IPS-11a (cell line): ENCODE measurements around the gene F3.

ENCODE experiments used
- H3K4me3 ChIP-seq: one replicate; pipeline ENCODE4 v1.5.1; 2013; ENCODE audit warnings: low read depth, low read length, control low read depth

Gene F3

DNA sequence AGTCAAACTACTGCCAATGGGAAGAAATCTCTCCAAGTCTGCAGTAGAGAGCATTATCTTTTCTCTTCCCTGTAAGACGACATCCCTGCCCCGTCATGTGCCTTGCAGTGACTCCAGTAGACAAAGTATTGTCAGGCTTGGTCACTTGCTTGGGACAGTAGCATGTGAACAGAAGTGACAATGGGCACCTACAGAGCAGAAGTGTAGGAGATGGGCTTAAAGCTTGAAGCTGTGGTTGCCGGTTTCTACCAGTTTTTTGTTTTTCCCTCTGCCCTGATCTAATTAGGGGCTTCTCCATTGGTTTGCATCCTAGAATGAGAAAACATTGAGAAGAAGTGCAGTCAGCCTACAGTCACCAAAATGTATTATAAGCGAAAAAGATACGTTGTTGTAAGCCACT lies 12.7 kb downstream of the F3 start:
- H3K4me3 ChIP-seq: no peak overlapping the region

DNA sequence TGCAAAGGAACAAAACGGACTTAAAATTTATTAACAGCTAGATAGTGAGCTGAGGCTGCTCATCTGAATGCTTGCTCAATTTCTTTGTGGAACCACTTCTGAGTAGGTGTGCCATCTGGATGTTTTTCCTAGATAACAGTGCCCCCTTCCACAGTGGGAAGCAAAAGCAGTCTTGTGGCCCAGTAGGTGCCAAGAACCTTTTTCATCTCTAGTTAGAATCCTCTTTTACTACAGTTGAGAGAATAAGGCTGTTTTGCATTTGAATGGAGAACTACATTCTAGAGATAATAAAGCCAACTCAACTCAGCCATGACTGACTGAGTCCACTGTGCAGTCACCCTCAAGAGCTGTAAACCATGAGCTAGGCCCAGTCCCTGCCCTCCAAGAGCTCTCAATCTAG lies 13.3 kb downstream of the F3 start:
- H3K4me3 ChIP-seq: no peak overlapping the region

DNA sequence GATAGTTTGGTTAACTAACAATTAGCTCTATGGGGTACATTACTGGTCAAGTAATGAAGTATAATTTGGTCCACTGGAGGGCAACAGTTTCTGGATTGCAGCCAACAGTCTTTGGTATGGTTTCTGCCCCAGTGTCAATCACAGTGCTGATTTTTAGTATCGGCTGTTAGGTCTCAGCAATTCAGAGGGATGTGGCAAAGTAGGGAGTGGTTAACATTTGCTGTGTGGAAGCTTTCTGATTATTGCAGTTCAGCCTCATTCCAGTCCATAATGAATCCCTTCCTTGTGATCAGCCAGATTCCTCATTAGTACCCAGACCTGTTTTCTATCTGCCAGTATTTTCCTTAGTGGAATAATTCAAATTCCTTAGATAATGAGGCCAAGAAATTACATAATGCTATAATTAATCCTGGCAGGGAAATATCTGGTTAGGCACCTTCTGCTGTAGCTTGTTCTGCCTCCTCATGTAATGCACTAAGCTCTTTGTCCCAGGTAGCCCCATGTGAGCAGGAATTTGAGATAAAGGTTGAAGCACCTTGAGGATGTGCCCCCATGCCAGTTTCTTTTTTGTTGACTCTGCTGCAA lies 14.0 kb downstream of the F3 start:
- H3K4me3 ChIP-seq: no peak overlapping the region

DNA sequence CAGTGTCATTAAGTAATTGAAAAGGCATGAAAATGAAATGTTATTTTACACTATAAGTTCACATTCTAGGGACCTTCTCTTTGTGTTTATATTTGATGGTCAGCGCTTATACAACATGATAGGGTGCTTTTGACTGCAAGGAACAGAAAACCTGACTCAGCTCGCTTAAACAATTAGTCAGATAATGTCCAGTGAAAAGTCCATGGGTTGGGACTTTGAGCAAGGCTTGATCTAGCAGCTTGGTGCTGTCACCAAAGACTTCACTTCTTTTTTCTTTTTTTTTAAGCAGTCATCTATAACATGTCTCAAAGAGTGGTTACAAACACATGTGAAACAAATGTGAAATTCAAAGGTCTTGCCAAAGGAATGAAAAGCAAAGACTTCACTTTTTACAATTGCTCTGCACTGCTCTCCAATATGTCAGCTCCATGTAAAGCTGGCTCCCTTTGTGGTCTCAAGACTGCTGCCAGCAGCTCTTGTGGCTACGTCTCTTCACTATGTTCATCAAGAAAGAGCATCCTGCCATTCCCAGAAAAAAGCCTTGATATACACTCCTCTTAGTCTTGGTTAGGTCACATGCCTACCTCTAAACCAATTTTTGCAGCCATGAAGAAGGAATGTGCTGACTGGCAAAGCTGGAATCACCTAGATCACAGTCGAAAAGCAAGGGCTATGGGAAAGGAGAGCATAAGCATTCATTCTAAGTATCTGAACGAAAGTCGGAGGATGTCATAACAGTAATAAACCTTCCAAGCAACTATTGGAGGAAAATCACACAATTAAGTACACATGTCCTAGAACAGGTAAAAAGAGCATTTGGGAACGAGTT lies 15.2 kb downstream of the F3 start:
- H3K4me3 ChIP-seq: no peak overlapping the region

DNA sequence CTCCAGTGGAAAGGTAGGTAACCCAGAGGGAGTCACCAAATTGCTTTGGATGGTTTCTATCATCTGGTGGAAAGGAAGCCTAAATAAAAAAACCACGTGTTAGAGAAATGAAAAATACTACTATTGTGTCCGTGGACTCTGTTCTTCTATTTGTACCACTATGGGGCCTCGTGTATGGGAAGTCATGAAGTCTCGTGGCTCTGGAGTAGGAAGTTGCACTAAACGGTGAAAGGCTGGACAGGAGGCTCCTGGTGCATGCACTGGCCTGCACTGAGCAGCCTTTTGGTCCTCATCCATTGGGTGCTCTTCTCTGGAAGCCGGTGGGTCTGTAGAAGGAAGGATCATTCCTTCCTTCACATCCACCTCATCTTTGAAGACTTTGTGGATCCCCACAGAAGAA lies 17.0 kb downstream of the F3 start:
- H3K4me3 ChIP-seq: no peak overlapping the region

DNA sequence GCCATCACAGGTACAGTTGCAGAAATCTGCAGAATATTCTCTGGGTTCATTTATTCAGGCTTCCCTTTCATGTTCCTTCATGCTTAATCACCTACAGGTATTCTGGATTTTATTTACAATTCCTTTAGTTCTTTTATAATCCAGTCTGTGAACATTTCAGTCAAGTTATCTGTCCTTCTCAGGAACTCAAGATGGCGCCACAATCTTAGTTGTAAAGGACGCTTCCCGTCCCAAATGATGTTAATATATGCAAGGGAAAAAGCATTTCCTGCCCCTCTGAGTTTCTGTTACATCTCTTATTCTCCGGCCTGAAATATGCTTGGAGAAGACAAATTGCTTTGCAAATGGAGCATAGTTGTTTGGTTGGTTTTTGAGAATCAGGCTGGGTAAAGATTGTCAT lies 19.3 kb downstream of the F3 start:
- no peak overlapping the region for H3K4me3 ChIP-seq

DNA sequence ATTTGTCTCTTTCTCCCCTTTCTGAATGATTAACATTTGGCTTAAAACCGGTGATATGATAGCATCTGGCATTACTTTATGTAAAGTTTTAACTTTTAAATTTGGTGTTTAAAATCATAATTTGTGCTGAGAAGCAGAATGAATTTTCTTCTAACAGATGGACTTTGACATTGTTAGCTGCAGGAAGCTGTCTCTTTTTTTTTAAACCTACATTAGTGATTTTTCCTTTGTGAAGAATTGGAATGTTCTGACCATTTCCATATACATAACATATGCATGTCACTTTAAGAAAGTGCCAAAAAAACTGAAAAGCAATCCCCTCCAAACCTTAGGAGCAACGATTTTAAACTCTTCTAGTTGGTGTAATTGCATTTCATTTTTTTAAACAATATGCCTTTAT lies 22.2 kb downstream of the F3 start:
- H3K4me3 ChIP-seq: no peak overlapping the region

DNA sequence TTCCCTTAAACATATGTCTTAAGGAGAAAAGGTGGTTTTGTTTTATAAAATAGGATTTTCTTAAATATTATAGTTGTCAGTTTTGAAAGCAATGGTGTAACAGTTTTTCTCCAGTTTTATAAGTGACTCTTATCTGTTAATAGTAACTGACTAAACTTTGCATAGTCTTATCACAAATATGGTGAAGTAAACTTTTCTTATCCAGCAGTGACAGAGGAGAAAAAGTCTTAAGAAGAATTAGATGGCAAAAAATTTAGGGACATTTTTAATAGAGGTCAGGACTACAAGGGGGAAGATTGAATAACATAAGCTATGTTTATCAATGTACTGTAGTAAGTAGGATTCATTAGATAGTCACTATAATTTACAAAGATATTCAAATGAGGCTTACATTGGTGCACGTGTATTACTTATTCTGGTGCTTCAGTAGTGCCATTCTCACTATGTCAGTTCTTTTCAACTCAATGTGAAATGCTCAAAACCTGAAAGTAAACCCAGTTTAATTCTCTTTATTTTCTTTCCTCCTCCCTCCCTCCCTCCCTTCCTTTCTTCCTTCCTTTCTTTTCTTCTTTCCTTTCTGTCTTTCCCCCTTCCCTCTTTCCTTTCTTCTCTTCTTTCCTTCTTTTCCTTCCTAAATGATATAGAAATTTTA lies 26.1 kb downstream of the F3 start:
- no peak overlapping the region for H3K4me3 ChIP-seq

DNA sequence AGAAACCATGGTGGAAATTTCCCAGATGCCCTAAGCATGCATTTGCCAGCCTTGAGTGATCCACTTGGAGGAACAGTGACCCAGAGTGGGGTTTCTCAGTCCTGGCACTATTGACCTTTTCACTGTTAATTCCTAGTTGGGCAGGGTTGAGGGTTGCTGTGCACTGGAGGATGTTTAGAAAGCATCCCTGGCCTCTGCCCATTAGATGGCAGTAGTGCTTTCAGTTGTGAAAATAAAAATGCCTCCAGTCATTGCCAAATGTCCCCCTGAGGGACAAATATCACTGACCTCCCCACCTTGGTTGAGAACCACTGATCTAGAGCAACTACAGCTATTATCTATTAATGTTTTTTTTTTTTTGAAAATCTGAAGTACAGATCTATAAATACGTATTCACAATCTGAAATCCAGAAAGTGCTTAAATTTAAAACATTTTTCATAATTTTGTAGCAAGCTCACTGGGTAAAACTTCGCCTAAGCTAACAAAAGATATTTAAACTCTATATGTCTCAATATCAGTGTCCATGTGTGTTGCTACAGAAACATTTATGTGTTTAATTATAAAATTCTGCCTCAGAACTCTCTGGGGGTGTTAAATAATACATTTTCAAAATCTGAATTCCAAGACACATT lies 27.3 kb downstream of the F3 start:
- no peak overlapping the region for H3K4me3 ChIP-seq

DNA sequence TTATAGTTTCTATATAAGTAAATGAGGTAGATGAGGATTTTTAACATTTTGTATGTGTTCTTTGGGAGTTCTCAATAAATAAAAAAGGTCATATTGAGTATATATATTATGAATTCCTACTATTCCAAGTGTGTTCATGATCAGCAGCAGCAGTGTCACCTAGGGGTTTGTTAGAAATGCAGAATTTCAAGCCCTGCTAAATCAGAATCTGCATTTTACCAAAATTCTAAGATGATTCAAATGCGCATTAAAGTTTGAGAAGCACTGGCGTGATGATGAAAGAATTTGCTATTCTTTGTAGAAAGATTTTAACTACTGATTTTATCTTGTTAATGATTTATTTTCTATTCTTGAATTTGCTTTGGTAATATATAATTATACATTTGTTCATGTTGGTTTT lies 28.7 kb downstream of the F3 start:
- no peak overlapping the region for H3K4me3 ChIP-seq

DNA sequence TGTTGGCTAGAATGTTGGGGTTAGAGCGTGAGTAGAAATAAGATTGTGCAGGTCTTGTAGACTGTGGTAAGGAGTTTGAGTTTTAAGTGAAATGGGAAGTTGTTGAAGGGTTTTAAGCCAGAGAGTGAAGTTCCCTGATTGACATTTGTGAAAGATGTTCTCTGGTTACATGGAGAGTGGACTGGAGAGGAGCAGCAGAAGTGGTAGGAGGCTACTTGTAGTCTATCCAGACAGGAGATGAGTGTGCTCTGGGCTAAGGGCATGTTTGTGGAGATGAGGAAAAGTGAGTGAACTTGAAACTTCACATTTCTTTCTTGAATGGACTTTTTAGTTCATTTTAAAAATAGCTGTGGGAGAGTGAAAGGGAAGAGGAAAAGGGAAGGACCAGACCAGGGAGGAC lies 37.0 kb downstream of the F3 start:
- H3K4me3 ChIP-seq: no peak overlapping the region

DNA sequence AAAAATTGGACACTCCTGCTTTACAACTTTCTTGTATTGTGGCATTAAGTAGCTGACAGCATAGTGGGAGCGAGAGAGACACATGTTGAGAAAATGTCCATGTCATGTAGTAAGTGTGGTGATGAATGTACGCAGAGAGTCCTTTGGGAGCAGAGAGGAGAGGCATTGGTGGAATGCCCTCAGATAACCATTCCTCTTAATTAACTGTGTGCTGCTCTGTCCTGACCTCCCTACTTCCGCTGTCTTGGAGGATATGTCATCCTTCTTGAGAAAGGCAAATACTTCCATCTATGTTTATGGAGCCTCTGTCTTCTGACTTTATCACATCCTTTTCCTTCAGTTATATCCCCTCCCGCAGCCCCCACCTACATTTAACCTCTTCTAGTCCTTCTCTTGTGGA lies 38.4 kb downstream of the F3 start:
- no peak overlapping the region for H3K4me3 ChIP-seq

DNA sequence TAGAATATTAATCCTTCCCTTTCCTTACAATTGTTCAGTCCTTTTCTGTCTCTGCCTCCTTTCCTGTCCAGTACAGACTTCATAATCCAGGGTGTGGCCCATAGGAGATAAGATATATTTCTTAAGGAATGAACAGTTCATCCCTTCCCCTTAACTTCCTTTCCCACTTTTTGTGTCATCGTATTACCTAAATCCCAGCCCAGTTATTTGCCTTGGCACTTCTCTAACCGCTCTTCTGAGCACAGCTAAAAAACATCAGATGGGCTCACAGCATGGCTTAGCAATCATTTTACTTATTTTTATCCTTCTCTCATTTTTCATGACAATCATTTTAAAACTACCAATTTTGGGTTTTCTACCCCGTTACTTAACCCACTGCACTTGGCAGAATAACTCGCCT lies 39.6 kb downstream of the F3 start:
- H3K4me3 ChIP-seq: no peak overlapping the region

DNA sequence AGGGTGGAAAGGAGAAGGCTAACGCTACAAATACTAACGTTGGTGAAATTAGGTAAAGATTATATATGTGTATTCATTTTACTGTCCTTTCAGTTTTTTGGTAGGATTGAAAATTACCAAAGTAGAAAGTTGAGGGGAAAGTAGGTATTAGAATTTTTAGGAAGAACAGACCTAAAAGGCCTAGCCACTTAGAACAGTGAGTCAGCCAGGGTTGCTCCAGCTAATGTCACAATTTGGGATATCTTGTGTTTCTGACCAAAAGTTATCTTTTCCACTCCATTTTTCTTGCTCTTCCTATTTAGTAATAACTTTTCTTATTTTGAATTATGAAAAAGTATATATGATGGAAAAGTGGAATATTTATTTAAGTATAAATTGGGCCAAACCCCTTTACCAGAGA lies 40.1 kb downstream of the F3 start:
- no peak overlapping the region for H3K4me3 ChIP-seq

DNA sequence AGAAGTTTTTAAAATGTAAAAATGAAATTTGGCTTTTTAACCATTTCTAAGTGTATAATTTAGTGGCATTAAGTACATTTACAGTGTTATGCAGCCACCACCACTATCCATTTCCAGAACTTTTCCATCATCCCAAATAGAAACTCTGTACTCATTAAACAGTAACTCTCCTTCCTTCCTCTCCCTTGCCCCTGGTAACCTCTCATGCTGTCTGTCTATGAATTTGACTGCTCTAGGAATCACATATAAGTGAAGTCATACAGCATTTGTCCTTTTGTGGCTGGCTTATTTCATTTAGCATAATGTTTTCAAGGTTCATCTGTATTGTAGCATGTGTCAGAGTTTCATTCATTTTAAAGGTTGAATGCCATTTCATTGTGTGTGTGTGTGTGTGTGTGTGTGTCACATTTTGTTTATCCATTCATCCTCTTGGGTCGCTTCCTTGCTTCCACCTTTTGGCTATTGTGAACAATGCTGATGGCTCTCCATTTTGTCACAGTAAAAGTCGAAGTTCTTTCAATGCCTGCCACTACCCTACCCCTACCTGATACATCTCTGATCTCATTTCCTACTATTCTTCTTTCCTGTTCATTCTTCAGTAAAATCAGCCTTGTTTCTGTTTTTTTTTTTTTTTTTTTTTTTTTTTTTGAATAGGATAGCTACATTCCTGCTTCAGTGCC lies 45.3 kb downstream of the F3 start:
- H3K4me3 ChIP-seq: no peak overlapping the region

DNA sequence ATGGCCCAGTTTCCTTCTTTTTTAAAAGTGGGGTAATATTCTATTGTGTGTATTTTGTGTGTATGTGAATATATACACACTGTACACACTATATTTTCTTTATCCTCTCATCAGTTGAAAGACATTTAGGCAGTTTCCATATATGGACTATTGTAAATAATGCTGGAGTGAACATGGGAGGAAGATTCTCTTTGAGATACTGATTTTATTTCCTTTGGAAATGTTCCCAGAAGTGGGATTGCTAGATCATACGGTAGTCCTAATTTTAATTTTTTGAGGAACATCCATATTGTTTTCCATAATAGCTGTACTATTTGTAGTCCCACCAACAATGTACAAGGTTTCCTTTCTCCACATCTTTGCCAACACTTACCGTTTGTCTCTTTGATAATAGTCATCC lies 51.0 kb downstream of the F3 start:
- H3K4me3 ChIP-seq: no peak overlapping the region

DNA sequence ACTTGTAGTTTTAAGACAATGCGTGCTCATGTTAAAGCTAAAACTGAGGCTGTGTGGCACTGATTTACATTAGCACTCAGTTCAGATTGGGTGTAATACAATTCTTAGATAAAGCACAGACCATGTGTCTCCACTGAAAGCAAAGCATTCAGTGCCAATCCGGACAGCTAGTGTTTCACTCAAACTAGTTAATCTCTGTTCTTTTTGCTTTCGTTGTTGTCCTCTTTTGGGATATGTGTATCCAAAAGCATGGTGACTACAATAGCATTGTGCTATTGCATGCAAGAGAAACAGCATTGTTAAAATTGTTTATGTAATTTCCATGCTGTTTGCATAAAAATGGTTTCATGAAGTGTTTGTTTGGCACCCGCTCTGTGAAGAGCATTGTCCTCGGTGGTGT lies 54.6 kb downstream of the F3 start:
- H3K4me3 ChIP-seq: no peak overlapping the region

DNA sequence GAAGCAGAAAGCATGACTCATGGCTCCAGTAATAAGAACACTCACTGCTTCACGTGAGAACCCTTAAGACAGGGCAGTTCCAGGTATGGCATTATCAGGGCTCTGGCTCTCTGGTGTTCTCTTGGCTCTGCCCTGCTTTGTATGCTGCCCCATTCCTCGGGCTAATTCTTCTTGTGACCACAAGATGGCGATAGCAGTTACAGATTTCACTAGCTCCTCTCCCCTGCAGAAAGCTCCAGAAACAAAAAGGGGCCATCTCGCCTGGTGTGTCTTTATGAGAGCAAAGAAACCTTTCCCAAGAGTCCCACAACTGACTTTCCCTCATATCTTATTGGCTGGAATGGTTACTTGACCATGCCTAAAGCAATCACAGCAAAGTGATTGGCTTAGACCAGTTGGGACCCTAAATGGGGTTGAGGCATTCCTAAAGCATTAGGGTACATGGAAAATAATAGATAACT lies 60.1 kb downstream of the F3 start:
- no peak overlapping the region for H3K4me3 ChIP-seq

DNA sequence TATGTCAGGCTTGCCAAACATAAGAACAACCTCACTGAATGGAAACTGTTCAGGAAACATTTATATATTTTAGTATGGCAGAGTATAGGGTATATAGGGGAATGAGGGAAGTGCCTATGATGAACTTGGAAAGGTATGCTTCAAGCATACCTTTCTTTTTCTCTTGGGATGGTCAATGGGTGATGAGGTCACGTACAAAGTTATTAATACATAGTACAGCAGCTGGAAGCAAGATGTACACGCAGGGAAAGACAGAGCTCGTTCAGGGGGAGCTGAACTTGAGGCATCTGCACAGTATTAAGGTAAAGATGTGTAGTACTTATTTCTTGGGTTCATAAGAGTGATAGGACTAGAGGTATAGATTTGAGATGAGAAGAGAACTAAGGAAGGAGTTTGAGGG lies 61.9 kb downstream of the F3 start:
- H3K4me3 ChIP-seq: no peak overlapping the region
